OCI-LY3 (cell line): Measurements from ENCODE around the gene R3HCC1L.
"Not testable (repeated sequence)": the region's sequence is repeated elsewhere in the genome, so short reads cannot be mapped to it uniquely, and the experiment has no call there.

Source experiments
- H2AFZ ChIP-seq: fragments of 200-600, 300-600 bp; shearing (Covaris generic); 2 replicates; pipeline ENCODE4 v1.6.0; 2014; ENCODE audit warnings: antibody characterized with exemption, low read depth, low read length
- H3K27ac ChIP-seq: fragments of 200-600, 300-600 bp; sonication (generic); 2 replicates; pipeline ENCODE4 v1.5.1; 2014; ENCODE audit warnings: mild to moderate bottlenecking, low read length, moderate library complexity, mixed read lengths
- H3K27me3 ChIP-seq: fragments of 200-600, 300-600 bp; sonication (generic); 2 replicates; pipeline ENCODE4 v1.6.1; 2014; ENCODE audit warnings: low read depth, low read length, mixed read lengths
- H3K36me3 ChIP-seq: fragments of 200-600, 300-600 bp; sonication (generic); replicated peaks from 2 replicates; pipeline ENCODE3; 2014; ENCODE audit warnings: low read depth, low read length, mixed read lengths
- H3K4me1 ChIP-seq: fragments of 300-600, 200-600 bp; sonication (generic); 2 replicates; pipeline ENCODE4 v1.6.1; 2014; ENCODE audit warnings: low read length, mixed read lengths
- H3K4me2 ChIP-seq: fragments of 200-600, 300-600 bp; sonication (generic); 2 replicates; pipeline ENCODE4 v1.6.1; 2014; ENCODE audit warnings: low read length, mixed read lengths
- H3K4me3 ChIP-seq: fragments of 300-600, 200-600 bp; sonication (generic); 2 replicates; pipeline ENCODE4 v1.5.1; 2014; ENCODE audit warnings: antibody characterized with exemption, mild to moderate bottlenecking, low read length, moderate library complexity
- H3K79me2 ChIP-seq: fragments of 300-600, 200-600 bp; shearing (Covaris generic); 2 replicates; pipeline ENCODE4 v1.6.1; 2014; ENCODE audit warnings: mild to moderate bottlenecking, low read length, mixed read lengths
- H3K9ac ChIP-seq: fragments of 300-600, 200-600 bp; shearing (Covaris generic); 2 replicates; pipeline ENCODE4 v1.6.0; 2014; ENCODE audit warnings: mild to moderate bottlenecking, low read length, moderate library complexity
- H3K9me3 ChIP-seq: fragments of 200-600, 300-600 bp; shearing (Covaris generic); 2 replicates; pipeline ENCODE4 v1.6.1; 2014; ENCODE audit warnings: low read length, mixed read lengths; ENCODE audit not compliant: insufficient read depth
- H4K20me1 ChIP-seq: fragments of 200-600, 300-600 bp; sonication (generic); 2 replicates; pipeline ENCODE4 v1.6.1; 2016; ENCODE audit warnings: low read length, mixed read lengths; ENCODE audit not compliant: insufficient read depth
- CTCF ChIP-seq: fragments of 200-600, 300-600 bp; sonication (generic); IDR thresholded peaks from 2 replicates; pipeline ENCODE4 v1.5.1; 2014; ENCODE audit warnings: antibody characterized with exemption, low read length, low read depth
- EZH2phosphoT487 ChIP-seq: fragments of 200-600 bp; shearing (Covaris generic); IDR thresholded peaks from 2 replicates; pipeline ENCODE4 v1.6.1; 2018; ENCODE audit warnings: antibody characterized with exemption, mixed run types, low read depth

The R3HCC1L gene

GRCh38 chr10:98131619-98132018, 2.8 kb upstream of the R3HCC1L start:
- H4K20me1 ChIP-seq, result no peaks in the 10 kb centered on the region
- no peaks in the 10 kb centered on the region for H3K36me3 ChIP-seq
- TF ChIP-seq EZH2phosphoT487, result no peak
- H3K9ac ChIP-seq, result no peak overlapping the region
- peaks cover 21% of the 10 kb centered on the region for H3K79me2 ChIP-seq
- H3K9me3 ChIP-seq, result no peaks in the 10 kb centered on the region
- H3K4me2 ChIP-seq, result no peak overlapping the region
- H3K4me3 ChIP-seq, result no peak overlapping the region
- H3K27me3 ChIP-seq, result no peaks in the 10 kb centered on the region
- H3K27ac ChIP-seq, result no peak overlapping the region
- no peak overlapping the region for H2AFZ ChIP-seq
- H3K4me1 ChIP-seq, result peaks cover 27% of the 10 kb centered on the region

- Histone ChIP-seq H3K27ac (peak overlapping the region; percentile 98), H3K4me1 (peaks cover 29% of the 10 kb centered on the region), H3K9ac (peak overlapping the region; percentile 99; the same call in 1 of the 2 replicates), H3K4me2 (peak overlapping the region; percentile 99), H3K79me2 (peaks cover 37% of the 10 kb centered on the region), H2AFZ (peak overlapping the region; percentile 54), H3K4me3 (peak overlapping the region; percentile 100)
- H3K36me3 ChIP-seq, H3K27me3 ChIP-seq, H4K20me1 ChIP-seq, H3K9me3 ChIP-seq: not testable (repeated sequence)
Measured at GRCh38 chr10:98133075-98133752, 1.2 kb upstream of the R3HCC1L start.

GRCh38 chr10:98134117-98134430, 383 bp upstream of the R3HCC1L start:
- H3K27ac ChIP-seq, result peak overlapping the region; percentile 98
- H3K9ac ChIP-seq, result peak overlapping the region; percentile 99

GRCh38 chr10:98135222-98135899, 904 bp downstream of the R3HCC1L start:
- H3K9me3 ChIP-seq, result no peaks in the 10 kb centered on the region
- no peaks in the 10 kb centered on the region for H3K27me3 ChIP-seq
- H2AFZ ChIP-seq, result no peak overlapping the region; the same call in 1 of the 2 replicates
- H3K9ac ChIP-seq, result peak overlapping the region; percentile 99
- H3K79me2 ChIP-seq, result peaks cover 58% of the 10 kb centered on the region
- no peak for TF ChIP-seq CTCF
- TF ChIP-seq EZH2phosphoT487, result no peak
- peak overlapping the region; percentile 99 for H3K4me2 ChIP-seq
- peaks cover 37% of the 10 kb centered on the region for H3K4me1 ChIP-seq
- H4K20me1 ChIP-seq, result peaks cover 22% of the 10 kb centered on the region
- H3K36me3 ChIP-seq, result peaks cover 3% of the 10 kb centered on the region
- H3K4me3 ChIP-seq, result peak overlapping the region; percentile 100
- H3K27ac ChIP-seq, result peak overlapping the region; percentile 98

More at GRCh38 chr10:98134117-98134430, 383 bp upstream of the R3HCC1L start:
- peaks cover 29% of the 10 kb centered on the region for H3K4me1 ChIP-seq
- H3K4me3 ChIP-seq, result peak overlapping the region; percentile 100
- H3K79me2 ChIP-seq, result peaks cover 45% of the 10 kb centered on the region
- peaks cover 15% of the 10 kb centered on the region for H4K20me1 ChIP-seq
- no peaks in the 10 kb centered on the region for H3K9me3 ChIP-seq
- TF ChIP-seq EZH2phosphoT487 (no peak), CTCF (no peak)
- H3K27me3 ChIP-seq, result no peaks in the 10 kb centered on the region
- H3K36me3 ChIP-seq, result peaks cover 3% of the 10 kb centered on the region
- peak overlapping the region; percentile 99 for H2AFZ ChIP-seq
- H3K4me2 ChIP-seq, result peak overlapping the region; percentile 99

- not testable (repeated sequence) for H3K27me3 ChIP-seq, H3K36me3 ChIP-seq, H3K27ac ChIP-seq, H3K4me3 ChIP-seq, H2AFZ ChIP-seq, H3K4me2 ChIP-seq, H3K9me3 ChIP-seq, H3K9ac ChIP-seq
- peaks cover 33% of the 10 kb centered on the region for H4K20me1 ChIP-seq
- peaks cover 72% of the 10 kb centered on the region for H3K79me2 ChIP-seq
- peaks cover 50% of the 10 kb centered on the region for H3K4me1 ChIP-seq
Measured at GRCh38 chr10:98136775-98137174, 2.3 kb downstream of the R3HCC1L start.
